ENCODE measurements around the gene SHH.

DNA sequence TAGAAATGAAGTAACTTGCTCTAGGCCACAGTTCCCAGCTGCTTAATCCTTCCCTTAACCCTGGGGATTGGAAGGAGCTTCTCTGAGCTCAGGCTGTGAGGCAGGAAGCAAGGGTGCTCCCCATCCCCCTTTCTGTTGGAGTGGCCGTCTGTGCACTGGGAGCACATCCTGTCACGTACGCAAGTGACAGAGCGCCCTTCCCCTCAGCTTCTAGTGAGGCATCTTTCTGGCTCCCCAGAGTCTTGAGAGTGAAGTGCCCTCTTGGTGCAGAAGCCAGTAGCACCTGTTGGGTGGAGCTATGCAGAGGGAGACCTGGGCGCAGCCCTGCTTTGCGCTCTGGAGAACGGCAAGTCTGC lies 47.8 kb downstream of the SHH start:
- TF ChIP-seq, protein P1, sequence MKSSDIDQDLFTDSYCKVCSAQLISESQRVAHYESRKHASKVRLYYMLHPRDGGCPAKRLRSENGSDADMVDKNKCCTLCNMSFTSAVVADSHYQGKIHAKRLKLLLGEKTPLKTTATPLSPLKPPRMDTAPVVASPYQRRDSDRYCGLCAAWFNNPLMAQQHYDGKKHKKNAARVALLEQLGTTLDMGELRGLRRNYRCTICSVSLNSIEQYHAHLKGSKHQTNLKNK (CRISPR knock-in tag; IDR thresholded peaks at IDR 0.05) = no peak
- TF ChIP-seq ETV6 (CRISPR knock-in tag; IDR thresholded peaks at IDR 0.05) (no peak), JUN (CRISPR knock-in tag; IDR thresholded peaks at IDR 0.05) (no peak), SMAD4 (CRISPR knock-in tag; IDR thresholded peaks at IDR 0.05) (no peak), FOXJ3 (CRISPR knock-in tag; IDR thresholded peaks at IDR 0.05; ENCODE audit: borderline replicate concordance) (no peak), ZNF232 (CRISPR knock-in tag; IDR thresholded peaks at IDR 0.05) (no peak)
- TF ChIP-seq, protein P2, sequence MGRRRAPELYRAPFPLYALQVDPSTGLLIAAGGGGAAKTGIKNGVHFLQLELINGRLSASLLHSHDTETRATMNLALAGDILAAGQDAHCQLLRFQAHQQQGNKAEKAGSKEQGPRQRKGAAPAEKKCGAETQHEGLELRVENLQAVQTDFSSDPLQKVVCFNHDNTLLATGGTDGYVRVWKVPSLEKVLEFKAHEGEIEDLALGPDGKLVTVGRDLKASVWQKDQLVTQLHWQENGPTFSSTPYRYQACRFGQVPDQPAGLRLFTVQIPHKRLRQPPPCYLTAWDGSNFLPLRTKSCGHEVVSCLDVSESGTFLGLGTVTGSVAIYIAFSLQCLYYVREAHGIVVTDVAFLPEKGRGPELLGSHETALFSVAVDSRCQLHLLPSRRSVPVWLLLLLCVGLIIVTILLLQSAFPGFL (CRISPR knock-in tag; IDR thresholded peaks at IDR 0.05; ENCODE audit: borderline replicate concordance) = no peak
- TF ChIP-seq, protein P3, sequence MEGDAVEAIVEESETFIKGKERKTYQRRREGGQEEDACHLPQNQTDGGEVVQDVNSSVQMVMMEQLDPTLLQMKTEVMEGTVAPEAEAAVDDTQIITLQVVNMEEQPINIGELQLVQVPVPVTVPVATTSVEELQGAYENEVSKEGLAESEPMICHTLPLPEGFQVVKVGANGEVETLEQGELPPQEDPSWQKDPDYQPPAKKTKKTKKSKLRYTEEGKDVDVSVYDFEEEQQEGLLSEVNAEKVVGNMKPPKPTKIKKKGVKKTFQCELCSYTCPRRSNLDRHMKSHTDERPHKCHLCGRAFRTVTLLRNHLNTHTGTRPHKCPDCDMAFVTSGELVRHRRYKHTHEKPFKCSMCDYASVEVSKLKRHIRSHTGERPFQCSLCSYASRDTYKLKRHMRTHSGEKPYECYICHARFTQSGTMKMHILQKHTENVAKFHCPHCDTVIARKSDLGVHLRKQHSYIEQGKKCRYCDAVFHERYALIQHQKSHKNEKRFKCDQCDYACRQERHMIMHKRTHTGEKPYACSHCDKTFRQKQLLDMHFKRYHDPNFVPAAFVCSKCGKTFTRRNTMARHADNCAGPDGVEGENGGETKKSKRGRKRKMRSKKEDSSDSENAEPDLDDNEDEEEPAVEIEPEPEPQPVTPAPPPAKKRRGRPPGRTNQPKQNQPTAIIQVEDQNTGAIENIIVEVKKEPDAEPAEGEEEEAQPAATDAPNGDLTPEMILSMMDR (IDR thresholded peaks at IDR 0.05) = no peak
- TF ChIP-seq, protein P4, sequence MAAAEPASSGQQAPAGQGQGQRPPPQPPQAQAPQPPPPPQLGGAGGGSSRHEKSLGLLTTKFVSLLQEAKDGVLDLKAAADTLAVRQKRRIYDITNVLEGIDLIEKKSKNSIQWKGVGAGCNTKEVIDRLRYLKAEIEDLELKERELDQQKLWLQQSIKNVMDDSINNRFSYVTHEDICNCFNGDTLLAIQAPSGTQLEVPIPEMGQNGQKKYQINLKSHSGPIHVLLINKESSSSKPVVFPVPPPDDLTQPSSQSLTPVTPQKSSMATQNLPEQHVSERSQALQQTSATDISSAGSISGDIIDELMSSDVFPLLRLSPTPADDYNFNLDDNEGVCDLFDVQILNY (CRISPR knock-in tag; IDR thresholded peaks at IDR 0.05) = no peak
- TF ChIP-seq, protein P5, sequence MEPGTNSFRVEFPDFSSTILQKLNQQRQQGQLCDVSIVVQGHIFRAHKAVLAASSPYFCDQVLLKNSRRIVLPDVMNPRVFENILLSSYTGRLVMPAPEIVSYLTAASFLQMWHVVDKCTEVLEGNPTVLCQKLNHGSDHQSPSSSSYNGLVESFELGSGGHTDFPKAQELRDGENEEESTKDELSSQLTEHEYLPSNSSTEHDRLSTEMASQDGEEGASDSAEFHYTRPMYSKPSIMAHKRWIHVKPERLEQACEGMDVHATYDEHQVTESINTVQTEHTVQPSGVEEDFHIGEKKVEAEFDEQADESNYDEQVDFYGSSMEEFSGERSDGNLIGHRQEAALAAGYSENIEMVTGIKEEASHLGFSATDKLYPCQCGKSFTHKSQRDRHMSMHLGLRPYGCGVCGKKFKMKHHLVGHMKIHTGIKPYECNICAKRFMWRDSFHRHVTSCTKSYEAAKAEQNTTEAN (CRISPR knock-in tag; IDR thresholded peaks at IDR 0.05) = no peak
- TF ChIP-seq, protein P6, sequence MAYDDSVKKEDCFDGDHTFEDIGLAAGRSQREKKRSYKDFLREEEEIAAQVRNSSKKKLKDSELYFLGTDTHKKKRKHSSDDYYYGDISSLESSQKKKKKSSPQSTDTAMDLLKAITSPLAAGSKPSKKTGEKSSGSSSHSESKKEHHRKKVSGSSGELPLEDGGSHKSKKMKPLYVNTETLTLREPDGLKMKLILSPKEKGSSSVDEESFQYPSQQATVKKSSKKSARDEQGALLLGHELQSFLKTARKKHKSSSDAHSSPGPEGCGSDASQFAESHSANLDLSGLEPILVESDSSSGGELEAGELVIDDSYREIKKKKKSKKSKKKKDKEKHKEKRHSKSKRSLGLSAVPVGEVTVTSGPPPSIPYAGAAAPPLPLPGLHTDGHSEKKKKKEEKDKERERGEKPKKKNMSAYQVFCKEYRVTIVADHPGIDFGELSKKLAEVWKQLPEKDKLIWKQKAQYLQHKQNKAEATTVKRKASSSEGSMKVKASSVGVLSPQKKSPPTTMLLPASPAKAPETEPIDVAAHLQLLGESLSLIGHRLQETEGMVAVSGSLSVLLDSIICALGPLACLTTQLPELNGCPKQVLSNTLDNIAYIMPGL (CRISPR knock-in tag; IDR thresholded peaks at IDR 0.05) = no peak
- TF ChIP-seq, protein P7, sequence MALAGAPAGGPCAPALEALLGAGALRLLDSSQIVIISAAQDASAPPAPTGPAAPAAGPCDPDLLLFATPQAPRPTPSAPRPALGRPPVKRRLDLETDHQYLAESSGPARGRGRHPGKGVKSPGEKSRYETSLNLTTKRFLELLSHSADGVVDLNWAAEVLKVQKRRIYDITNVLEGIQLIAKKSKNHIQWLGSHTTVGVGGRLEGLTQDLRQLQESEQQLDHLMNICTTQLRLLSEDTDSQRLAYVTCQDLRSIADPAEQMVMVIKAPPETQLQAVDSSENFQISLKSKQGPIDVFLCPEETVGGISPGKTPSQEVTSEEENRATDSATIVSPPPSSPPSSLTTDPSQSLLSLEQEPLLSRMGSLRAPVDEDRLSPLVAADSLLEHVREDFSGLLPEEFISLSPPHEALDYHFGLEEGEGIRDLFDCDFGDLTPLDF (CRISPR knock-in tag; IDR thresholded peaks at IDR 0.05) = no peak

All from WTC11 (cell line).